Panc1 (cell line): ENCODE results near the gene ERMAP. TPM values are rescaled to one million over a fixed set of nuclear protein-coding genes. Genes with fewer than 3 reads are reported as not detected.

Source experiments
- ATAC-seq: fragments of 200-7000 bp; cut with Tn5 transposase; 2 replicates; pipeline ENCODE4 v1.9.1; 2020; ENCODE audit warnings: mild to moderate bottlenecking, moderate library complexity
- BruUV-seq: library from RNA; stranded (reverse); fragments of 400-500 nt; replicated peaks from 2 replicates; lab custom pipeline; 2021; lab: Mats Ljungman, UMichigan
- CTCF ChIA-PET: fragments of 300-600 bp; sonication (Branson Sonifier 250); formaldehyde crosslinking; loops from one replicate; lab custom pipeline; 2022; ENCODE audit warnings: antibody characterized with exemption; lab: Charles Lee
- POLR2A ChIA-PET: fragments of 300-600 bp; sonication (Branson Sonifier 250); formaldehyde crosslinking; loops from one replicate; lab custom pipeline; 2022; ENCODE audit warnings: antibody characterized with exemption; lab: Charles Lee
- DNase-seq: peaks from one replicate; pipeline ENCODE4 v3.0.0-alpha.2; 2010; ENCODE audit warnings: low read depth, low spot score
- H3K27ac ChIP-seq: 2 replicates; pipeline ENCODE4 v1.5.1; 2011; ENCODE audit warnings: mild to moderate bottlenecking, low read length, inconsistent platforms
- H3K27me3 ChIP-seq: fragments of 200-500 bp; sonication (Bioruptor generic); 2 replicates; pipeline ENCODE4 v1.6.0; 2014; ENCODE audit warnings: low read length, inconsistent platforms; ENCODE audit not compliant: control insufficient read depth, insufficient read depth
- H3K36me3 ChIP-seq: fragments of 200-500 bp; sonication (Bioruptor generic); 2 replicates; pipeline ENCODE4 v1.5.1; 2014; ENCODE audit warnings: inconsistent platforms, mild to moderate bottlenecking, low read length, moderate library complexity; ENCODE audit not compliant: control insufficient read depth, insufficient read depth
- H3K4me1 ChIP-seq: 2 replicates; pipeline ENCODE4 v1.5.1; 2011; ENCODE audit warnings: inconsistent platforms, mild to moderate bottlenecking, low read length, moderate library complexity; ENCODE audit not compliant: control insufficient read depth, insufficient read depth
- H3K4me3 ChIP-seq, 2 experiments: 2 replicates each; pipeline ENCODE4 v1.5.1; 2011 to 2012; ENCODE audit warnings: low read depth in 2 of 2, low read length in 2 of 2, mild to moderate bottlenecking in 2 of 2, inconsistent platforms in 1 of 2, moderate library complexity in 1 of 2
- H3K9me3 ChIP-seq: fragments of 200-500 bp; sonication (Bioruptor generic); 2 replicates; pipeline ENCODE4 v1.5.1; 2014; ENCODE audit warnings: low read depth, mild to moderate bottlenecking, inconsistent platforms, low read length, moderate library complexity; ENCODE audit not compliant: control insufficient read depth, insufficient read depth
- CTCF ChIP-seq: fragments of 450-650 bp; IDR thresholded peaks from 2 replicates; pipeline ENCODE4 v1.5.1; 2017; ENCODE audit warnings: mild to moderate bottlenecking
- POLR2AphosphoS5 ChIP-seq: IDR thresholded peaks from 2 replicates; pipeline ENCODE4 v1.6.1; 2012; ENCODE audit warnings: mild to moderate bottlenecking, low read depth, low read length, moderate library complexity
- SIN3A ChIP-seq: IDR thresholded peaks from 2 replicates; pipeline ENCODE4 v1.6.1; 2012; ENCODE audit warnings: low read depth, mild to moderate bottlenecking, low read length, moderate library complexity, borderline replicate concordance; ENCODE audit not compliant: insufficient read depth
- TCF7L2 ChIP-seq: IDR thresholded peaks from 2 replicates; pipeline ENCODE4 v1.6.1; 2011; ENCODE audit warnings: mild to moderate bottlenecking, low read depth, low read length, inconsistent platforms
- in situ Hi-C: cut with HindIII; loops from 2 replicates; pipeline ENCODE4 v1.10.0; 2016; ENCODE audit warnings: low sequenced_read_pairs, low pct_unique_long_range_greater_than_20kb
- intact Hi-C: fragments of 100-400 bp; cut with micrococcal nuclease; formaldehyde crosslinking; loops from one replicate; pipeline ENCODE4 v1.10.0; 2022; ENCODE audit not compliant: unreplicated experiment
- total RNA-seq: library from RNA; stranded (reverse); gene quantifications from one replicate; pipeline ENCODE4 v1.2.1, GENCODE V29; 2021; ENCODE audit not compliant: unreplicated experiment
- TF ChIP-seq, protein P1 (sequence below), 2 experiments: IDR thresholded peaks; 2 replicates each; pipeline ENCODE4 v1.6.1; 2011 to 2012; ENCODE audit warnings: low read depth in 2 of 2, control low read depth in 1 of 2, low read length in 1 of 2, mild to moderate bottlenecking in 1 of 2, moderate library complexity in 1 of 2; ENCODE audit not compliant: insufficient read depth in 1 of 2

Gene ERMAP
- total RNA-seq, 1 experiment from 2014 or later = 15.3 TPM

- in situ Hi-C loops = no loop called here
- no peaks in the 10 kb centered on the region; the same call in 1 of the 2 replicates for H3K4me1 ChIP-seq
- intact Hi-C loops = no loop called here
- no peaks in the 10 kb centered on the region for H3K36me3 ChIP-seq
- CTCF ChIA-PET = no interaction called here
- H3K4me3 ChIP-seq = no peak overlapping the region
- no peak for TF ChIP-seq CTCF
- no peak for TF ChIP-seq POLR2AphosphoS5
- no peak for TF ChIP-seq SIN3A
- TF ChIP-seq, protein P1, sequence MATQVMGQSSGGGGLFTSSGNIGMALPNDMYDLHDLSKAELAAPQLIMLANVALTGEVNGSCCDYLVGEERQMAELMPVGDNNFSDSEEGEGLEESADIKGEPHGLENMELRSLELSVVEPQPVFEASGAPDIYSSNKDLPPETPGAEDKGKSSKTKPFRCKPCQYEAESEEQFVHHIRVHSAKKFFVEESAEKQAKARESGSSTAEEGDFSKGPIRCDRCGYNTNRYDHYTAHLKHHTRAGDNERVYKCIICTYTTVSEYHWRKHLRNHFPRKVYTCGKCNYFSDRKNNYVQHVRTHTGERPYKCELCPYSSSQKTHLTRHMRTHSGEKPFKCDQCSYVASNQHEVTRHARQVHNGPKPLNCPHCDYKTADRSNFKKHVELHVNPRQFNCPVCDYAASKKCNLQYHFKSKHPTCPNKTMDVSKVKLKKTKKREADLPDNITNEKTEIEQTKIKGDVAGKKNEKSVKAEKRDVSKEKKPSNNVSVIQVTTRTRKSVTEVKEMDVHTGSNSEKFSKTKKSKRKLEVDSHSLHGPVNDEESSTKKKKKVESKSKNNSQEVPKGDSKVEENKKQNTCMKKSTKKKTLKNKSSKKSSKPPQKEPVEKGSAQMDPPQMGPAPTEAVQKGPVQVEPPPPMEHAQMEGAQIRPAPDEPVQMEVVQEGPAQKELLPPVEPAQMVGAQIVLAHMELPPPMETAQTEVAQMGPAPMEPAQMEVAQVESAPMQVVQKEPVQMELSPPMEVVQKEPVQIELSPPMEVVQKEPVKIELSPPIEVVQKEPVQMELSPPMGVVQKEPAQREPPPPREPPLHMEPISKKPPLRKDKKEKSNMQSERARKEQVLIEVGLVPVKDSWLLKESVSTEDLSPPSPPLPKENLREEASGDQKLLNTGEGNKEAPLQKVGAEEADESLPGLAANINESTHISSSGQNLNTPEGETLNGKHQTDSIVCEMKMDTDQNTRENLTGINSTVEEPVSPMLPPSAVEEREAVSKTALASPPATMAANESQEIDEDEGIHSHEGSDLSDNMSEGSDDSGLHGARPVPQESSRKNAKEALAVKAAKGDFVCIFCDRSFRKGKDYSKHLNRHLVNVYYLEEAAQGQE (IDR thresholded peaks at IDR 0.05; ENCODE audit: insufficient read depth in 1 of 2, low read depth in 2 of 2, low read length in 1 of 2) = no peak
- no peak for TF ChIP-seq TCF7L2
- H3K27ac ChIP-seq = no peak overlapping the region
- H3K9me3 ChIP-seq = peaks cover 16% of the 10 kb centered on the region
- BruUV-seq = no TSS peak
- POLR2A ChIA-PET = no interaction called here
- DNase-seq (no peak), ATAC-seq (no peak)
- no peaks in the 10 kb centered on the region for H3K27me3 ChIP-seq
Measured at GRCh38 chr1:42851960-42852607, 35.2 kb downstream of the ERMAP start.

GRCh38 chr1:42852608-42852980 lies 35.7 kb downstream of the ERMAP start:
- no peak for TF ChIP-seq SIN3A
- no peak for TF ChIP-seq CTCF
- TF ChIP-seq, protein P1 (IDR thresholded peaks at IDR 0.05; ENCODE audit: insufficient read depth in 1 of 2, low read depth in 2 of 2, low read length in 1 of 2) = no peak
- TF ChIP-seq TCF7L2 = no peak
- no peak for TF ChIP-seq POLR2AphosphoS5
- BruUV-seq = no TSS peak
- ATAC-seq = no peak

More at GRCh38 chr1:42852608-42852980, 35.7 kb downstream of the ERMAP start:
- H3K4me1 ChIP-seq = no peaks in the 10 kb centered on the region; the same call in 1 of the 2 replicates
- peaks cover 16% of the 10 kb centered on the region for H3K9me3 ChIP-seq
- intact Hi-C loops = no loop called here
- no peak for DNase-seq
- no peaks in the 10 kb centered on the region for H3K36me3 ChIP-seq
- no peak overlapping the region for H3K4me3 ChIP-seq
- ChIA-PET POLR2A (no interaction called here), CTCF (no interaction called here)
- H3K27me3 ChIP-seq = no peaks in the 10 kb centered on the region
- H3K27ac ChIP-seq = no peak overlapping the region
- in situ Hi-C loops = no loop called here
